Measurements from ENCODE around the gene NECTIN1. TPM values are rescaled to one million over a fixed set of nuclear protein-coding genes. Genes with fewer than 3 reads are reported as not detected.

NECTIN1 gene
- total RNA-seq, 2 donors from 2014 or later, result 4.0 to 4.4 TPM

GRCh38 chr11:119661226-119661625 lies 67.8 kb downstream of the NECTIN1 start:
- Histone ChIP-seq H3K4me3 (no peak overlapping the region), H3K9me3 (no peaks in the 10 kb centered on the region), H3K27me3 (no peaks in the 10 kb centered on the region), H3K27ac (no peak overlapping the region), H3K4me1 (no peaks in the 10 kb centered on the region), H3K36me3 (no peaks in the 10 kb centered on the region)
- no peak for DNase-seq (ENCODE audit: low spot score)
- TF ChIP-seq CTCF (IDR thresholded peaks at IDR 0.05), result no peak

GRCh38 chr11:119659971-119660723 lies 68.9 kb downstream of the NECTIN1 start:
- Histone ChIP-seq H3K27me3 (no peaks in the 10 kb centered on the region), H3K4me3 (no peak overlapping the region), H3K9me3 (no peaks in the 10 kb centered on the region), H3K27ac (no peak overlapping the region), H3K36me3 (no peaks in the 10 kb centered on the region), H3K4me1 (no peaks in the 10 kb centered on the region)
- TF ChIP-seq CTCF (IDR thresholded peaks at IDR 0.05), result no peak
- no peak for DNase-seq (ENCODE audit: low spot score)

GRCh38 chr11:119652907-119653659 lies 75.9 kb downstream of the NECTIN1 start:
- Histone ChIP-seq H3K27me3 (no peaks in the 10 kb centered on the region), H3K36me3 (no peaks in the 10 kb centered on the region), H3K4me3 (no peak overlapping the region), H3K9me3 (no peaks in the 10 kb centered on the region), H3K4me1 (no peaks in the 10 kb centered on the region), H3K27ac (no peak overlapping the region)
- no peak for DNase-seq (ENCODE audit: low spot score)
- TF ChIP-seq CTCF (IDR thresholded peaks at IDR 0.05), result no peak

GRCh38 chr11:119651802-119652584 lies 77.0 kb downstream of the NECTIN1 start:
- Histone ChIP-seq H3K4me3 (no peak overlapping the region), H3K36me3 (no peaks in the 10 kb centered on the region), H3K9me3 (no peaks in the 10 kb centered on the region), H3K27me3 (no peaks in the 10 kb centered on the region), H3K27ac (no peak overlapping the region), H3K4me1 (no peaks in the 10 kb centered on the region)
- DNase-seq (ENCODE audit: low spot score), result no peak
- TF ChIP-seq CTCF (IDR thresholded peaks at IDR 0.05), result no peak

GRCh38 chr11:119650251-119650650 lies 78.7 kb downstream of the NECTIN1 start:
- H3K36me3 ChIP-seq, result no peaks in the 10 kb centered on the region
- no peak overlapping the region for H3K27ac ChIP-seq
- no peak for TF ChIP-seq CTCF (IDR thresholded peaks at IDR 0.05)
- H3K9me3 ChIP-seq, result no peaks in the 10 kb centered on the region
- H3K27me3 ChIP-seq, result no peaks in the 10 kb centered on the region
- H3K4me1 ChIP-seq, result no peaks in the 10 kb centered on the region
- no peak for DNase-seq (ENCODE audit: low spot score)
- H3K4me3 ChIP-seq, result no peak overlapping the region

Data from right atrium auricular region (tissue), 2 donors.